Measurements from ENCODE around the gene BEX1.
"Not testable (repeated sequence)": the region's sequence is repeated elsewhere in the genome, so short reads cannot be mapped to it uniquely, and the experiment has no call there.

BEX1 gene

DNA sequence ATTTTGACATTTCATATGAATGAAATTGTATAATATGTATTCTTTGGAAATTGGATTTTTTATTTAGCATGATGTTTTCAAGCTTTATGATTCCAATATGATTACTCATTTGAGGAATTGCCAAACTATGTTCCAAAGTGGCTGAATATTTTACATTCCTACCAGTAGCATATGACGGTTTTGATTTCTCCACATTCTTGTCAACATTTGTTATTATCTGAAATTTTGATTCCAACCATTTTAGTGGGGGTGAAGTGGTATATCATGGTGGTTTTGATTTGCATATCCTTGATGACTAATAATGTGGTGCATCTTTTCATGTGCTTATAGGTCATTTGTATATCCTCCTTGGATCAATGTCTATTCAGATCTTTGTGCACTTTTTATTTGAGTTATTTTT, 2.6 kb upstream of the BEX1 start:
- no peak overlapping the region for H3K27ac Mint-ChIP-seq (ENCODE audit: low read depth)
- H3K4me1 Mint-ChIP-seq: no peaks in the 10 kb centered on the region
- no peaks in the 10 kb centered on the region for H3K9me3 Mint-ChIP-seq
- H3K4me3 Mint-ChIP-seq: no peak overlapping the region
- peaks cover 9% of the 10 kb centered on the region for H3K27me3 Mint-ChIP-seq
- H3K36me3 Mint-ChIP-seq (ENCODE audit: insufficient read depth): no peaks in the 10 kb centered on the region
- ATAC-seq (replicated peaks; ENCODE audit: extremely low read depth, poor library complexity, severe bottlenecking): no peak
- no peak for DNase-seq (ENCODE audit: low spot score in 2 of 2)

DNA sequence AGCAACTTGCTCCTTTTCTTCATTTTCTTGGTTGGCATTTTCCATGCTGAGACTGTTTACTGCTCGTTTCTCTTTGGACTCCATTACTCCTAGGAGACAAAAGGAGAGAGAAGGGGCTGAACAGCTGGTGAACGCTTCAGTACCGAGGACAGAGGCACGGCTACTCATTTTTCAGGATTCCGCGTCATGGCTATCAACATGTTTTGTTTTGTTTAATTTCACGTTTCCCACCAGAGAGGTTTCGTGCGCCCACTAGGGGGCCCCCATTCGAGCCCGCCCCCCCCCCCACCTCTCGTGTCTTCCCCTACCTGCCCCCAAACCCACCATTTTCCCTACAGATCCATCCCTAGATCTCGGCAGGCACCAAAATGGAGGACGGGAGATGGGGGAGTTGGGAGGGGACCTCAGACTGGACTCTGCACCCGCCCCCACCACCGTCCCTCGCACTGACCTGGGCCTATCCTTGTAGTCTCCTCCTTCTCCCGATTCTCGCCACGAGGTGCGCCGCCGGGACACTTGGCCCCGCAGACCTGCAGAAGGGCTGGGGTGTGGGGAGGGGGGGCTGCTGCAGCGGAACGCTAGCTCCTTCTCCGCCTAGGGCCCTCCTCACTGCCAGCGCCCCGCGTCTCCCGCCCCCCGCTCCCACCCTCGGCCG, 653 bp downstream of the BEX1 start:
- peaks cover under 1% of the 10 kb centered on the region for H3K27me3 Mint-ChIP-seq
- no peaks in the 10 kb centered on the region for H3K4me1 Mint-ChIP-seq
- H3K27ac Mint-ChIP-seq (ENCODE audit: low read depth): no peak overlapping the region
- H3K9me3 Mint-ChIP-seq: no peaks in the 10 kb centered on the region
- DNase-seq (ENCODE audit: low spot score in 2 of 2) (no peak), ATAC-seq (replicated peaks; ENCODE audit: extremely low read depth, poor library complexity, severe bottlenecking) (no peak)
- H3K4me3 Mint-ChIP-seq: no peak overlapping the region
- H3K36me3 Mint-ChIP-seq (ENCODE audit: insufficient read depth): no peaks in the 10 kb centered on the region

DNA sequence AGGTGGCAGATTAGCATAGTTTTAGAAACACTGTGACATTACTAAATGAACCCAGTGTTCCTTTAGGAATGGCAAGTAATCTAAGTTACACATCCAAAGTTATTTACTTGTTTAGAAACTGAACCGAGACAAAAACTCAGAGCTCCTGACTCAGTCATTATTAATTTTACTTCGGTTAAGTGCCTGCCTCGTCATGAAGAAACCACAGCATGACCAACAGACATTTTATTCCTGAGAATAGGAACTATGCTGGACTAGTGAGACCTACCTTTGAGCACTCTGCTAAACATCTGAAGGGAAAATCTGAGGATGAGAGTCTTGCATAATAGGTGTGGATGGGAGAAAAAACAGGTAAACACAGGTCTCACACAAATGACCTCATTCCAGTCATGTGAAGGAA, 2.5 kb downstream of the BEX1 start:
- no peak for ATAC-seq (replicated peaks; ENCODE audit: extremely low read depth, poor library complexity, severe bottlenecking)
- no peak overlapping the region for H3K27ac Mint-ChIP-seq (ENCODE audit: low read depth)
- H3K4me3 Mint-ChIP-seq: no peak overlapping the region
- H3K27me3 Mint-ChIP-seq: peaks cover 16% of the 10 kb centered on the region
- H3K36me3 Mint-ChIP-seq (ENCODE audit: insufficient read depth): no peaks in the 10 kb centered on the region
- H3K9me3 Mint-ChIP-seq: no peaks in the 10 kb centered on the region
- no peak for DNase-seq (ENCODE audit: low spot score in 2 of 2)
- H3K4me1 Mint-ChIP-seq: no peaks in the 10 kb centered on the region

DNA sequence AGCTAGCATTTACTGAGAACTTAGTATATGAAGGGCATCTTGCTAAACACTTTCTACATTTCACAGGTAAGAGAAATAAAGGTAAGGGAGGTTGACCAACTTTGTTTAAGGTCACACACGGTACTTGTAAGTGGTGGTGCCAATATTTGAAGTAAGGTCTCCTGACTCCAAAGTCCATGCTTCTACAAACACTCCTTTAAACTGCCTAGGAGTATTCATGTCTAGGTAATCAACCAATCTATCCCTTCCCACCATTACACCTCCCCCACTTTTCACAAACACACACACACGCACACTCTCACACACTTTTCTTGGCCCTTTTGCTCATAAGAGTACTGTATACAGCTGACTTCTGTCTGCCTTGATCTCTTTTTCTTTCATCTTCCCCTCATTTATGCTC, 7.1 kb downstream of the BEX1 start:
- peaks cover 34% of the 10 kb centered on the region for H3K27me3 Mint-ChIP-seq
- H3K4me1 Mint-ChIP-seq: no peaks in the 10 kb centered on the region
- ATAC-seq (replicated peaks; ENCODE audit: extremely low read depth, poor library complexity, severe bottlenecking) (no peak), DNase-seq (ENCODE audit: low spot score in 2 of 2) (no peak)
- no peaks in the 10 kb centered on the region for H3K9me3 Mint-ChIP-seq
- H3K27ac Mint-ChIP-seq (ENCODE audit: low read depth): no peak overlapping the region
- H3K36me3 Mint-ChIP-seq (ENCODE audit: insufficient read depth): no peaks in the 10 kb centered on the region
- H3K4me3 Mint-ChIP-seq: no peak overlapping the region

DNA sequence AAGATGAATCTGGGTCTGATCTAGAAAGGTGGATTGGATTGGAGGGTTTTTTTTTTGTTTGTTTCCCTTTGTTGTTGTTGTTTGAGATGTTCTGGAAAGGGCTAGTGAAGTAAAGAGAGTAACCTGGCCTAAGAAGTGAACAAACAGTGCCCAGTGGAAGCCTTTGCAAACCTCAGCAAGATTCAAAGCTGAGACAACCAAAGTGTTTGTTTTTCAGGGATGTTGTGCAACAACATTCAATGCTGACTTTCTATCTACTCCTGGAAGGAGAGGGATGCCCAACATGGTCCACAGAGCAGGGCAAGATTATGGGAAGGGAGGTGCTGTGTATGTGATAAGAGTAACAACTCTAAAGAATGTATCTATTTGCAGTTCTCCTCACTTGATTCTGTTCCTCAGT, 11.3 kb downstream of the BEX1 start:
- ATAC-seq (replicated peaks; ENCODE audit: extremely low read depth, poor library complexity, severe bottlenecking): no peak
- H3K27me3 Mint-ChIP-seq: peaks cover 51% of the 10 kb centered on the region
- no peak for DNase-seq (ENCODE audit: low spot score in 2 of 2)
- H3K27ac Mint-ChIP-seq (ENCODE audit: low read depth): no peak overlapping the region
- no peaks in the 10 kb centered on the region for H3K9me3 Mint-ChIP-seq
- H3K4me1 Mint-ChIP-seq: no peaks in the 10 kb centered on the region
- no peaks in the 10 kb centered on the region for H3K36me3 Mint-ChIP-seq (ENCODE audit: insufficient read depth)
- H3K4me3 Mint-ChIP-seq: no peak overlapping the region

DNA sequence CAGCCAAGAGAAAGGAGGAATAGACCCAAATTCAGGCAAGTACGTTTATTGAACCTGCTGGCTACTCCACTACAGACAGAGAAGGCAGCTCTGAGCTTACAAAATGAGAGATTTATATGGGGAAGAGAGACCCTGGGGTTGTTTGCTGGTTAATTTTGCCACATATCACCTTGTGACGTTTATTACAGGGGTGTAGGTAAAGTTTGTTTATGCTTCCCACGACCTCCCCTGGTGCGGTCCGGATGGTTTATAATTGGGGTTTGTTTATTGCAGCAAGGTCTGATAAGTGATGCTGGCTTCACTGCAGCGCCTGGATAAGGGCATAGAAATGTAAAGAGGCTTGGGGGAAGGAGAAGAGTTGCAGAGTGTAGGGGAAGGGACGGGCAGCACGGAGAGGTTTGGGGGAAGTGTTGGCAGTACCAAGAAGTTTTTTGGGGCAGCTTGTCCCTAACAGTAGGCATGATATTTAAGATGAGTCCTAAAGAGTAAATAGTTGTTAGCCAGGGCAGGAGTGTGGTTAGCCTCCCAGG, 12.6 kb downstream of the BEX1 start:
- no peaks in the 10 kb centered on the region for H3K4me1 Mint-ChIP-seq
- H3K4me3 Mint-ChIP-seq: no peak overlapping the region
- no peak overlapping the region for H3K27ac Mint-ChIP-seq (ENCODE audit: low read depth)
- no peaks in the 10 kb centered on the region for H3K36me3 Mint-ChIP-seq (ENCODE audit: insufficient read depth)
- H3K27me3 Mint-ChIP-seq: peaks cover 50% of the 10 kb centered on the region
- DNase-seq (ENCODE audit: low spot score in 2 of 2) (no peak), ATAC-seq (replicated peaks; ENCODE audit: extremely low read depth, poor library complexity, severe bottlenecking) (no peak)
- no peaks in the 10 kb centered on the region for H3K9me3 Mint-ChIP-seq

DNA sequence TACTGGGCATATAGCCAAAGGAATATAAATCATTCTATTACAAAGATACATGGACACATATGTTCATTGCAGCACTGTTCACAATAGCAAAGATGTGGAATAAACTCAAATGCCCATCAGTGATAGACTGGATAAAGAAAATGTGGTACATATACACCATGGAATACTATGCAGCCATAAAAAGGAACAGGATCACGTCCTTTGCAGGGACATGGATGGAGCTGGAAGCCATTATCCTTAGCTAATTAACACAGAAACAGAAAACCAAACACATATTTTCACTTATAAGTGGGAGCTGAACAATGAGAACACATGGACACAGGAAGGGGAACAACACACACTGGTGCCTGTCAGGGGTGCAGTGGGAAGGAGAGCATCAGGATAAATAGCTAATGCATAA, 30.6 kb downstream of the BEX1 start:
- H3K27me3 Mint-ChIP-seq; H3K9me3 Mint-ChIP-seq; DNase-seq (ENCODE audit: low spot score in 2 of 2); H3K36me3 Mint-ChIP-seq (ENCODE audit: insufficient read depth); H3K4me1 Mint-ChIP-seq; ATAC-seq (replicated peaks; ENCODE audit: extremely low read depth, poor library complexity, severe bottlenecking); H3K4me3 Mint-ChIP-seq; H3K27ac Mint-ChIP-seq (ENCODE audit: low read depth): not testable (repeated sequence)

DNA sequence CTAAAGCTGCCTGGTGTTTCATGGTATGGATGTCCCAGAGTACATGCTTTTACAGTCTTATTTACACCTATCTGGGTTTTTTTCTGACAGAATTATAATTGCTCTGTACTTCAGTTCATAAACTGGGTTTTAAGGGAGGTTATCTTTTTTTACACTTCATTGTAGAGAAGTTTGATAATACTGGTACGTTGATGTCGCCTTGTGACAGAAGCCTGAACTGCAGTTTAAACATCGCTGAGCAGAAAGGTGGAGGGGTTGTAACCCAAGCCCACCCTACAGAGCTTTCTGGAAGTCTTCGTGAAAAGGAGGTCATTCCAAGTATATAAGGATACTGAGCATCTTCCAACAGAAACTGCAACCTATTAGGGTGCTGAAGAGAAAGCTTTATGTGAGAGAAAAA, 46.4 kb downstream of the BEX1 start:
- H3K36me3 Mint-ChIP-seq (ENCODE audit: insufficient read depth): no peaks in the 10 kb centered on the region
- no peak for DNase-seq (ENCODE audit: low spot score in 2 of 2)
- H3K27me3 Mint-ChIP-seq: no peaks in the 10 kb centered on the region
- no peaks in the 10 kb centered on the region for H3K4me1 Mint-ChIP-seq
- no peak for ATAC-seq (replicated peaks; ENCODE audit: extremely low read depth, poor library complexity, severe bottlenecking)
- no peaks in the 10 kb centered on the region for H3K9me3 Mint-ChIP-seq
- no peak overlapping the region for H3K27ac Mint-ChIP-seq (ENCODE audit: low read depth)
- no peak overlapping the region for H3K4me3 Mint-ChIP-seq

DNA sequence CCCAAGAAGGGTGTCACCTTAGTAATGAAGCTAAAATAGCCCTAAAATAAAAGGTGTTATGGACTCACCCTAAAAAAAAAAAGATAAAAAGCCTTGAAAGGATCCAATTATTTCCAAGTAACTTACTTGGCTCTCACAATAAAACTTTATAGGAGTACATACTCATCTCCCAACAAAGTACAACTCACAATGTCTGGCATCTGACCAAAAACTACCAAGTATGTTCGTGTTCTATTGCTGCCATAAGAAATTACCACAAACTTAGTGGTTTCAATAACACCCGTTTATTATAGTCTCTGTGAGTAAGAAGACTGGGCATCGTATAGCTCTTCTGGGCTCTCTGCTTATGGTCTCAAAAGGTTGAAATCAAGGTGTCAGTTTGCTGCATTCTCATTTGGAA, 51.0 kb downstream of the BEX1 start:
- no peaks in the 10 kb centered on the region for H3K9me3 Mint-ChIP-seq
- H3K4me3 Mint-ChIP-seq: no peak overlapping the region
- H3K36me3 Mint-ChIP-seq (ENCODE audit: insufficient read depth): no peaks in the 10 kb centered on the region
- no peaks in the 10 kb centered on the region for H3K27me3 Mint-ChIP-seq
- ATAC-seq (replicated peaks; ENCODE audit: extremely low read depth, poor library complexity, severe bottlenecking) (no peak), DNase-seq (ENCODE audit: low spot score in 2 of 2) (no peak)
- no peaks in the 10 kb centered on the region for H3K4me1 Mint-ChIP-seq
- no peak overlapping the region for H3K27ac Mint-ChIP-seq (ENCODE audit: low read depth)

All from central memory CD8-positive, alpha-beta T cell (primary cell).